ENCODE measurements around the gene HPCAL4. TPM values are rescaled to one million over a fixed set of nuclear protein-coding genes. Genes with fewer than 3 reads are reported as not detected.

HPCAL4 gene
- total and polyA plus RNA-seq, 2 experiments from 2014 or later: 0.08 to 1.2 TPM

DNA sequence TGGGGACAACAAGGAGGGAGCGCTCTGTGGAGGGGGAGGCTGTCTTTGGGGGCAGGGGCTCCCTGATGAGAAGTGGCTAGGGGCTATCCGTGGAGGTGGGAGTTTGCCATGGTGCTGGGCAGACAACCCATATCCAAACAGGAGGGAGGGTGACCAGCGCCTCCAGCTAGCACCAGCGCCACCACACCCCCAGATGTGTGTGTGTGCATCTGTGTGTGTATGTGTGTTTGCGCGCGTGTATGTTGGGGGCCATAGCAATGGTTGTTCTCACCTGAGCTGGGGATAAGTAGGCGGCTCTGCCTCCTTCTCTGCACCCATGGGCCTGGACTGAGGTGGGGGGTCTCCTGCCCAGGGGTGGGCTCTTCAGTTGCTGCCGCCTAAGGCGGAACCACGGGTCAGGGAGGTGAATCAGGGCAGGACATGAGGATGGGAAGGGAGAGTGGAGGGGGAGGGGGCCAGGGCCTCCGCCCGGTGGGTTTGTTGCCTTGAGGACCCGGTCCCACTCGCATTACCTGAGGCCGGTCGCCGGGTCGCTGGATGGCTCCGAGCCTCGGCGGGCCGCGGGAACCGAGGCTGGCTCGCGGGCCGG lies 345 bp downstream of the HPCAL4 start (continued):
- TF ChIP-seq, protein P1, sequence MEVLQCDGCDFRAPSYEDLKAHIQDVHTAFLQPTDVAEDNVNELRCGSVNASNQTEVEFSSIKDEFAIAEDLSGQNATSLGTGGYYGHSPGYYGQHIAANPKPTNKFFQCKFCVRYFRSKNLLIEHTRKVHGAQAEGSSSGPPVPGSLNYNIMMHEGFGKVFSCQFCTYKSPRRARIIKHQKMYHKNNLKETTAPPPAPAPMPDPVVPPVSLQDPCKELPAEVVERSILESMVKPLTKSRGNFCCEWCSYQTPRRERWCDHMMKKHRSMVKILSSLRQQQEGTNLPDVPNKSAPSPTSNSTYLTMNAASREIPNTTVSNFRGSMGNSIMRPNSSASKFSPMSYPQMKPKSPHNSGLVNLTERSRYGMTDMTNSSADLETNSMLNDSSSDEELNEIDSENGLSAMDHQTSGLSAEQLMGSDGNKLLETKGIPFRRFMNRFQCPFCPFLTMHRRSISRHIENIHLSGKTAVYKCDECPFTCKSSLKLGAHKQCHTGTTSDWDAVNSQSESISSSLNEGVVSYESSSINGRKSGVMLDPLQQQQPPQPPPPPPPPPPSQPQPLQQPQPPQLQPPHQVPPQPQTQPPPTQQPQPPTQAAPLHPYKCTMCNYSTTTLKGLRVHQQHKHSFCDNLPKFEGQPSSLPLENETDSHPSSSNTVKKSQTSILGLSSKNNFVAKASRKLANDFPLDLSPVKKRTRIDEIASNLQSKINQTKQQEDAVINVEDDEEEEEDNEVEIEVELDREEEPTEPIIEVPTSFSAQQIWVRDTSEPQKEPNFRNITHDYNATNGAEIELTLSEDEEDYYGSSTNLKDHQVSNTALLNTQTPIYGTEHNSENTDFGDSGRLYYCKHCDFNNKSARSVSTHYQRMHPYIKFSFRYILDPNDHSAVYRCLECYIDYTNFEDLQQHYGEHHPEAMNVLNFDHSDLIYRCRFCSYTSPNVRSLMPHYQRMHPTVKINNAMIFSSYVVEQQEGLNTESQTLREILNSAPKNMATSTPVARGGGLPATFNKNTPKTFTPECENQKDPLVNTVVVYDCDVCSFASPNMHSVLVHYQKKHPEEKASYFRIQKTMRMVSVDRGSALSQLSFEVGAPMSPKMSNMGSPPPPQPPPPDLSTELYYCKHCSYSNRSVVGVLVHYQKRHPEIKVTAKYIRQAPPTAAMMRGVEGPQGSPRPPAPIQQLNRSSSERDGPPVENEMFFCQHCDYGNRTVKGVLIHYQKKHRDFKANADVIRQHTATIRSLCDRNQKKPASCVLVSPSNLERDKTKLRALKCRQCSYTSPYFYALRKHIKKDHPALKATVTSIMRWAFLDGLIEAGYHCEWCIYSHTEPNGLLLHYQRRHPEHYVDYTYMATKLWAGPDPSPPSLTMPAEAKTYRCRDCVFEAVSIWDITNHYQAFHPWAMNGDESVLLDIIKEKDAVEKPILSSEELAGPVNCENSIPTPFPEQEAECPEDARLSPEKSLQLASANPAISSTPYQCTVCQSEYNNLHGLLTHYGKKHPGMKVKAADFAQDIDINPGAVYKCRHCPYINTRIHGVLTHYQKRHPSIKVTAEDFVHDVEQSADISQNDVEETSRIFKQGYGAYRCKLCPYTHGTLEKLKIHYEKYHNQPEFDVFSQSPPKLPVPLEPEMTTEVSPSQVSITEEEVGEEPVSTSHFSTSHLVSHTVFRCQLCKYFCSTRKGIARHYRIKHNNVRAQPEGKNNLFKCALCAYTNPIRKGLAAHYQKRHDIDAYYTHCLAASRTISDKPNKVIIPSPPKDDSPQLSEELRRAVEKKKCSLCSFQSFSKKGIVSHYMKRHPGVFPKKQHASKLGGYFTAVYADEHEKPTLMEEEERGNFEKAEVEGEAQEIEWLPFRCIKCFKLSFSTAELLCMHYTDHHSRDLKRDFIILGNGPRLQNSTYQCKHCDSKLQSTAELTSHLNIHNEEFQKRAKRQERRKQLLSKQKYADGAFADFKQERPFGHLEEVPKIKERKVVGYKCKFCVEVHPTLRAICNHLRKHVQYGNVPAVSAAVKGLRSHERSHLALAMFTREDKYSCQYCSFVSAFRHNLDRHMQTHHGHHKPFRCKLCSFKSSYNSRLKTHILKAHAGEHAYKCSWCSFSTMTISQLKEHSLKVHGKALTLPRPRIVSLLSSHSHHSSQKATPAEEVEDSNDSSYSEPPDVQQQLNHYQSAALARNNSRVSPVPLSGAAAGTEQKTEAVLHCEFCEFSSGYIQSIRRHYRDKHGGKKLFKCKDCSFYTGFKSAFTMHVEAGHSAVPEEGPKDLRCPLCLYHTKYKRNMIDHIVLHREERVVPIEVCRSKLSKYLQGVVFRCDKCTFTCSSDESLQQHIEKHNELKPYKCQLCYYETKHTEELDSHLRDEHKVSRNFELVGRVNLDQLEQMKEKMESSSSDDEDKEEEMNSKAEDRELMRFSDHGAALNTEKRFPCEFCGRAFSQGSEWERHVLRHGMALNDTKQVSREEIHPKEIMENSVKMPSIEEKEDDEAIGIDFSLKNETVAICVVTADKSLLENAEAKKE (CRISPR knock-in tag; IDR thresholded peaks at IDR 0.05): no peak
- no peak for TF ChIP-seq JUNB (IDR thresholded peaks at IDR 0.05; ENCODE audit: unreplicated experiment)
- TF ChIP-seq EZH2 (IDR thresholded peaks at IDR 0.05; ENCODE audit: low read depth, unreplicated experiment): peak; percentile 51
- TF ChIP-seq NANOG (IDR thresholded peaks at IDR 0.05; ENCODE audit: borderline replicate concordance): no peak
- peak; percentile 79 for TF ChIP-seq EZH2phosphoT487 (IDR thresholded peaks at IDR 0.05; ENCODE audit: unreplicated experiment)
- TF ChIP-seq POLR2AphosphoS5 (IDR thresholded peaks at IDR 0.05; ENCODE audit: low read depth): no peak

DNA sequence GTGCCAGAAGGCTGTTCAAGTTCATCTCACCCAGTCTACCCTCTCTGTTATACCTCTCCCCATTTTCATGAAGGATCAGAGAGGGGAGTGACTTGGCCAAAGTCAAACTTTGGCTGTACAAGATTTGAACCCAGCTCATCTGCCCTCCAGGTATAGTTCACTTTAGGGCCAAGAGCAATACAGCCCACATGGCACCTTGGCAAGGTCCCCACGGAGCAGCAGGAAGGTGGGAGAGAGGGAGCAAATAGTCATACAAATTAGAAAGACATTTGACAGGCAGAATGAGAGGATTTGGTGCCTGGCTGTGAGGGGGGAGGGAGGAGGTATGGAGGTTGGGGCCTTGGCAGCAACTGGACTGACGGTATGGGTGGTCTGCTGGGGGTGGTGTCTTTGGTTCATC lies 1.0 kb downstream of the HPCAL4 start:
- Histone ChIP-seq H3K36me3 (ENCODE audit: insufficient read depth) (no peaks in the 10 kb centered on the region), H2AFZ (no peak overlapping the region), H3K4me1 (ENCODE audit: insufficient read depth) (no peaks in the 10 kb centered on the region; the same call in 1 of the 2 replicates), H3K9me2 (ENCODE audit: insufficient read depth) (no peaks in the 10 kb centered on the region), H4K20me1 (replicated peaks; ENCODE audit: insufficient read depth) (0 out of 2 replicates have a peak, but pooled peaks cover 13% of the 10 kb centered on the region), H3K4me3 (no peak overlapping the region), H3K27ac (ENCODE audit: low read depth) (no peak overlapping the region), H3F3A (replicated peaks; ENCODE audit: low read depth) (no peaks in the 10 kb centered on the region), H3K4me2 (no peak overlapping the region), H3K27me3 (ENCODE audit: insufficient read depth) (peaks cover 99% of the 10 kb centered on the region), H3K79me2 (replicated peaks; ENCODE audit: insufficient read depth) (no peaks in the 10 kb centered on the region)
- TF ChIP-seq, protein P2, sequence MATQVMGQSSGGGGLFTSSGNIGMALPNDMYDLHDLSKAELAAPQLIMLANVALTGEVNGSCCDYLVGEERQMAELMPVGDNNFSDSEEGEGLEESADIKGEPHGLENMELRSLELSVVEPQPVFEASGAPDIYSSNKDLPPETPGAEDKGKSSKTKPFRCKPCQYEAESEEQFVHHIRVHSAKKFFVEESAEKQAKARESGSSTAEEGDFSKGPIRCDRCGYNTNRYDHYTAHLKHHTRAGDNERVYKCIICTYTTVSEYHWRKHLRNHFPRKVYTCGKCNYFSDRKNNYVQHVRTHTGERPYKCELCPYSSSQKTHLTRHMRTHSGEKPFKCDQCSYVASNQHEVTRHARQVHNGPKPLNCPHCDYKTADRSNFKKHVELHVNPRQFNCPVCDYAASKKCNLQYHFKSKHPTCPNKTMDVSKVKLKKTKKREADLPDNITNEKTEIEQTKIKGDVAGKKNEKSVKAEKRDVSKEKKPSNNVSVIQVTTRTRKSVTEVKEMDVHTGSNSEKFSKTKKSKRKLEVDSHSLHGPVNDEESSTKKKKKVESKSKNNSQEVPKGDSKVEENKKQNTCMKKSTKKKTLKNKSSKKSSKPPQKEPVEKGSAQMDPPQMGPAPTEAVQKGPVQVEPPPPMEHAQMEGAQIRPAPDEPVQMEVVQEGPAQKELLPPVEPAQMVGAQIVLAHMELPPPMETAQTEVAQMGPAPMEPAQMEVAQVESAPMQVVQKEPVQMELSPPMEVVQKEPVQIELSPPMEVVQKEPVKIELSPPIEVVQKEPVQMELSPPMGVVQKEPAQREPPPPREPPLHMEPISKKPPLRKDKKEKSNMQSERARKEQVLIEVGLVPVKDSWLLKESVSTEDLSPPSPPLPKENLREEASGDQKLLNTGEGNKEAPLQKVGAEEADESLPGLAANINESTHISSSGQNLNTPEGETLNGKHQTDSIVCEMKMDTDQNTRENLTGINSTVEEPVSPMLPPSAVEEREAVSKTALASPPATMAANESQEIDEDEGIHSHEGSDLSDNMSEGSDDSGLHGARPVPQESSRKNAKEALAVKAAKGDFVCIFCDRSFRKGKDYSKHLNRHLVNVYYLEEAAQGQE (IDR thresholded peaks at IDR 0.05; ENCODE audit: unreplicated experiment): no peak
- TF ChIP-seq JUNB (IDR thresholded peaks at IDR 0.05; ENCODE audit: unreplicated experiment) (no peak), EZH2 (IDR thresholded peaks at IDR 0.05; ENCODE audit: low read depth, unreplicated experiment) (peak; percentile 51)
- Mint-ChIP-seq H3K27ac (no peak overlapping the region), H3K36me3 (ENCODE audit: low read depth) (no peaks in the 10 kb centered on the region), H3K4me1 (peaks cover 11% of the 10 kb centered on the region), H3K9me3 (no peaks in the 10 kb centered on the region; the same call in 2 of the 3 replicates), H3K4me3 (peak overlapping the region; percentile 59; the same call in 1 of the 3 replicates), H3K27me3 (ENCODE audit: insufficient read depth, low read depth, poor library complexity) (peaks cover 98% of the 10 kb centered on the region)
- DNase-seq (ENCODE audit: low spot score) (no peak), ATAC-seq (no peak)

Data from GM23338 (cell line).